Measurements from ENCODE around the gene ANKMY1.

The ANKMY1 gene, protein sequence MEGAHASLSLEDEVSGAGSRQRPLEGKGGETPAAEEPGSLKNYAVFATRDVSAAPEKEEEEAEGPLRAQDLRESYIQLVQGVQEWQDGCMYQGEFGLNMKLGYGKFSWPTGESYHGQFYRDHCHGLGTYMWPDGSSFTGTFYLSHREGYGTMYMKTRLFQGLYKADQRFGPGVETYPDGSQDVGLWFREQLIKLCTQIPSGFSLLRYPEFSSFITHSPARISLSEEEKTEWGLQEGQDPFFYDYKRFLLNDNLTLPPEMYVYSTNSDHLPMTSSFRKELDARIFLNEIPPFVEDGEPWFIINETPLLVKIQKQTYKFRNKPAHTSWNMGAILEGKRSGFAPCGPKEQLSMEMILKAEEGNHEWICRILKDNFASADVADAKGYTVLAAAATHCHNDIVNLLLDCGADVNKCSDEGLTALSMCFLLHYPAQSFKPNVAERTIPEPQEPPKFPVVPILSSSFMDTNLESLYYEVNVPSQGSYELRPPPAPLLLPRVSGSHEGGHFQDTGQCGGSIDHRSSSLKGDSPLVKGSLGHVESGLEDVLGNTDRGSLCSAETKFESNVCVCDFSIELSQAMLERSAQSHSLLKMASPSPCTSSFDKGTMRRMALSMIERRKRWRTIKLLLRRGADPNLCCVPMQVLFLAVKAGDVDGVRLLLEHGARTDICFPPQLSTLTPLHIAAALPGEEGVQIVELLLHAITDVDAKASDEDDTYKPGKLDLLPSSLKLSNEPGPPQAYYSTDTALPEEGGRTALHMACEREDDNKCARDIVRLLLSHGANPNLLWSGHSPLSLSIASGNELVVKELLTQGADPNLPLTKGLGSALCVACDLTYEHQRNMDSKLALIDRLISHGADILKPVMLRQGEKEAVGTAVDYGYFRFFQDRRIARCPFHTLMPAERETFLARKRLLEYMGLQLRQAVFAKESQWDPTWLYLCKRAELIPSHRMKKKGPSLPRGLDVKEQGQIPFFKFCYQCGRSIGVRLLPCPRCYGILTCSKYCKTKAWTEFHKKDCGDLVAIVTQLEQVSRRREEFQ

DNA sequence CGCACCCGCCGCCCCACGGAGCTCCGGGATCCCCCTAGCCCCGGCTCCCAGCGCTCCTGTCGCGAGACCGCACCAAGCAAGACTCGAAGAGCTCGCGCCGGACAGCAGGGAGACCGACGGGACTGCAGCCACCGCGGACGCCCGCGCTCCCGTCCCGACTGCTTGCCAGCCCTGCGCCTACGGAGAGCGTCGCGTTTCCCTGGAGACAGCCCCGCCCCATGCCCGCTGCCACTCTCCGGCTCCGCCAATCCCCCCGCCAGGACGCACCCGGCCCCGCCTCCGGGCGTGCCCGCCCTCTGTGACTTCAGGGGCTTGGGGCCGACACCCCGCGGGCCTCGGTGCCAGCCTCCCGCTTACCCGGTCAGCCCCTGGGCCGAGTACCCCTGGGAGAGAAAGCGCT, at the start of gene ANKMY1:
Gene ANKMY1, minus strand, starts transcription at position 181 of the 400 bp plus-strand sequence. CDS start 653 bp downstream, outside the sequence.
- peak; percentile 90 for DNase-seq

DNA sequence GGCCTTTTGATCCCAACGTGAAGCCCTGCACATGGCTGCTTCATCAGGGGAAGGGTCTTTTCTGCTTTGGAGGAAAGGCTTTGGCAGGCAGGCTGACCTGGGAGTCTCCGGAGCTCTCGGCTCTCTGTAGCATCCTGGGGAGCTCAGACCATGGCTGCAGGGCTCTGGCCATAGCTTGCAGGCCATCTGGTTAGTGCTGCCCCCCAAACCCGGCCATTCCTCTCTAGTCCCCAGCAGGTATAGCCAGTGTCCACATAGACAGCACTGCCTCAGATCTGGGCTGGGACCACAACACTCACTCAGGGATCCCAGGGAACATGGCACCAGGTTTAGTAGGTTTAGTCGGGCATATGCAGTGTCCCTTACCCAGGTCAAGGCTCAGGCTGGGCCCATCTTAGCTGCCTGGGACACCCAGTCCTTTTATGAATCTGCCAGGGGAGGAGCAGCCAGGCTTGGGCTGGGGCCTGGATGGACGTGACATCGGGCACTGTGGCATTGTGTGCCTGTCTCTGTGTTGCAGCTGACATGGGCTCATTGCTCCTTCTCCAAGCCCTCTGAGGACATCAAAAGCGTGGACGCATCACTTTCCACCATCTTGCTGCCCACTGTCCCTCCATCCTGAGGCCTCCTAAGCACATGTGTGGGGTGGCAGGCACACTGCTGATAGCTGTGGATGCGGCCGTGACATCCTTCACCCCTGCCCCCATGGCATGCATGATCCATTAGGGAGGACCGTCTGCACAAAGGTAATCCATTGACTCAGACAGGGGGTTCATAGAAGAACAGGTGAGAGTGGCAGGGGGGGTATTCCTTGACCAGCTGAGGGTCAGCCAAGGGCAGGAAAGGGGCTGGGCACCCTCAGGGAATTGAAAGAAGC, 48.3 kb upstream of the ANKMY1 start:
- DNase-seq, result no peak

DNA sequence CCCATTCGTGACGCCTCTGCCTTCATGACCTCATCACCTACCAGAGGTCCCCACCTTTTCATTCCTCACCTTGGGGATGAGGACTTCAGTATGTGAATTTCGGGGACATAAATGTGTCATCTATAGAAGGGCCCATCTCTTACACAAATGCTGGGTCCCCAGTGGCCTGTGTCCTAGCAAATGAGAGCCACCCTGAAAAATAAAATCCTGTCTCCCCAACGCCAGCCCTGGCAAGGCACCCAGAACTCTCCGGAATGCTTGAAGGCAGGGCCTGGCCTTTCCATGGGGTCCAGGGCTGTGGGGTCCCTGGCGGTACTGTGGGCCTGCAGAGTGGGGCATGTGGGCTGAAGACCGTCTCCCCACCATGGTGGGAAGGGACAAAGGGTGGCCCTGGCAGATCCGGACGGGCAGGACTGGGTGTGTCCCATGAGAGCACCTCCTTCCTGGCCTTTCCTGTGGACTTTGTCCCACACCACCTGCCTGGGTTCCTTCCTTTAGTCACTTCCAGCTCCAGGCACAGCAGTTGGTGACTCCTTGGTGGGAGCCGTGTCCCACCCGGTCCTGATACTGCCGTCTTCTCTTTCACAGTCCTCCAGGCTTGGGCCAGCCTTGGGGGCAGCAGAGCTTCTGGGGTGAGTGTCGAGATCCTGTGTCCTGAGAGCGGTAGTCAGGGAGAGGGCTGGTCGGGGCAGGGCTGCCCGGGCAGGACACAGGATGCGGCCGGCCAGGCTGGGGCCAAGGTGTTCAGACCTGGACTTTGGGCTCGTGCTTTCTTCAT, 47.3 kb upstream of the ANKMY1 start:
- no peak for DNase-seq

DNA sequence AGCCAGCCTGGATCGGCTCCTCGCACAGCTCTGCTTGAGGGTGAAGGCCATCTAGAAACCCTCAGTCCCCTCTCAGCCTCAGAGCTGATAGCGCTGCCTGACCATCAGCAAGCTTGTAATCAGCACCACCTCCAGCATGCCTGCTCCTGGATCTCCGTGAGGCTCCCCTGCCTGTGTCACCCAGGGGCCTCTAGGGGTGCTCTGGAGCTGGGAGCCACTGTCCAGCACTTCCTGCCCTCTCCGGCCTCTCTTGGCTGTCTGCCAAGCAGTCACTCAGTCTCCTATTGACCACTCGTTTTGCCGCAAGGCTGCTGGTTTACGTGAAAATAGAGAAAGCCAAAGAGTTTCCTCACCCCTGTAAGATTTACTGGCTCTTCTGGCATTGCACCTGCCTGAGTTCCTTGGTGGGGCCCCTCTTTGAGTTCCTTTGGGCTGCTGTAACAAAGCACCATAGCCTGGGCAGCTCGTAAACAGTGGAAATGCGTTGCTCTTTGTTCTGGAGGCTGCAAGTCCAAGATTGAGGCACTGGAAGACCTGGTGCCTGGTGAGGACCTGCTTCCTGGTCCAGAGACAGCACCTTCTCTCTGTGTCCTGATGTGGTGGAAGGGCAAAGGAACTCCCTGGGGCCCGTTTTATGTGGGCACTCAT, 46.6 kb upstream of the ANKMY1 start:
- DNase-seq, result peak; percentile 54

DNA sequence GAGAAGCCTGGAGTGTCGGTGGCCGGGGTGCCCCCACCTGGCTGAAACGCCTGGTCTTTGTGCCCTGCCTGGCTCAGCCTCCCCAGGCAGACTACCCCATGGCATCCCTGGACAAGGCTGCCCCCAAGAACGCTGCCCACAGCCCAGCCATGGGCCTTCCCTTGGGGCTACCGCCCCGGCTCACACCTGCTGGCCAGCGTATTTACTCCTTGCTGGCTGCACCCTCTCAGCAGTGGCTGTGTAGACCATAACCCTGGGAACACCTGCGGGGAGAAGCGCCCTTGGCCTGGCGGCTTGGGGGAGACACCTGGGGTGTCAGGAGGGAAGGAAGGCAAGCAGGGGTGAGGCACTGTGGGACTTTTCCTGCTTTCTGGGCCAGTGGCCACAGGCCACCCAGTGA, 46.1 kb upstream of the ANKMY1 start:
- no peak for DNase-seq

DNA sequence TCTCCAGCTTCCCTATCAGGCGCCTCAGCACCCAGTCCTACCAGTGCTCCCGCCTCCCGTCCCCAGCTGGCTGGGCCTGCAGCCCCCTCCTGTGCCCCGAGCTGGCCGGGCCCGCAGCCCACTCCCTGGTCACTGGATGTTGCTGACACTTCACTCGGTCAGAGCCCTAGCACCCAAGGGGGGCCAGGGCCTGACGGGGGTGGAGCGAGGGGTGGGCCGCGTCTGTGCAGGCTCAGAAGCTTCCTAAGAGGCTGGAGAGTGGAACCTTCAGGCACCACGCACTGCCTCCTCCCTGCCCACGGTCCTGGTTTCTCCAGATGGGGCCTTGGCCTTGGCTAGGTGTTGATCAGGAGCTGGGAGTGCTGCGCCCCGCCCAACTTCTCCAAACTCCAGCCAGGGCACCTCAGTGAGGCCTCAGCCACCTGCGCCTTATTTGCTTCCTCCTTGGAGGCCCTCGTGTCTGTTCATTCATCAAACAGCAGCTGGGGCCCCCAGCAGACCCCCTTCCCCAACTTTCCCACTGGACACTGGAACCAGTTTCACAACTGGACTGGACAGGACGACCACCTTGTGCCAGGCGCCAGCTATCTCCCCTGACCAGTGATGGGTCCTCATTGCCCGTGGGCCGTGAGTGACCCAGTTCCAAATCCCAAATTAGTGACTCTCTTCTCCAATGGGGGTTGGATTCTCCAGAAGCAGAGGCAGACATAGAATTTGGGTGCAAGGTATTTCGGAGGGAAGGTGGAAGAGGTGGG, 45.5 kb upstream of the ANKMY1 start:
- no peak for DNase-seq

DNA sequence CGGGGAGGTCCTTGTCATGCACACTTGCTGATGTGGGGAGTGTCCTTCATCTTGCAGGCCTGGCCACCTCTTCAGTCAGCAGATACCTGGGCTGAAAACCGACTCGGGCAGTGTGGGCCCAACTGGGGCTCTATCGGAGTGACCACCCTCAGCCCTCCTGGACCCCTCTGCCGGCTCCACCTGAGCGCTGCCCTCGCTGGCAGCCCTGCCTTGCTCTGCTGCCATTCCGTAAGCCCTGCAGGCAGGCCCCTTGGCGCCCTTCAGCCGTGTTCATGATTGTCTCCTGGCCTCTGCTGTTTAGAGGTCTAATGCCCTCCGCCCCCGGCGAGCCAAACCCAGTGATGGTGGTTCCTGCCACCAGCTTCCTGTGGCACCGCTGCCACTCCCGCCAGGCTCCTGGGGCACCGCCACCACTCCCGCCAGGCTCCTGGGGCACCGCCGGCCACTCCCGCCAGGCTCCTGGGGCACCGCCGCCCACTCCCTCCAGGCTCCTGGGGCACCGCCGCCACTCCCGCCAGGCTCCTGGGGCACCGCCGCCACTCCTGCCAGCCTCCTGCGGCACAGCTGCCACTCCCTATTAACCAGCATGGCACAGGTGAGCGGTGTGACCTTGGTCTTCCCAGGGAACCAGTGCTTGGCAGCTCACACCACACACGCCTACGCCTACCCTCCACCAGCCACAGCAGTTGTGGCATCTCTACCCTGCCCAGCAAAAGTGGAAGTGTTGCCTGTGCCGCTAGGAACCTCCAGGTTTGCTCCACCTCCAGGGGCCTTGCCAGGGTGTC, 44.7 kb upstream of the ANKMY1 start:
- DNase-seq, result no peak

DNA sequence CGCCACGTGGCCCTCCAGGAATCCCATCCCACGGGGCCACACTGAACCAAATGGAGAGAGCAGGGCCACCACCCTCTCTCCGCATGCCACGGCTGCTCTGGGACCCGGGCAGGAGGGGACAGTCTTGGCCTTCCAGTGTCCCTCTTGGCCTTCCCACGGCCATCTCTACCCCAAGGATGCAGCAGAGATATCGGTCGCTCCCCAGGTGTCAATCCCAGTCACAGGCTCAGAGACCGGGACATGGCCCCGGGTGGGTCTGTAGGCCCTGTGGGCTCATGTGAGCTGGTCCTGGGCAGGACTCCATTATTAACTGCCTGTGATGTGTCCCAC, 44.0 kb upstream of the ANKMY1 start:
- no peak for DNase-seq

DNA sequence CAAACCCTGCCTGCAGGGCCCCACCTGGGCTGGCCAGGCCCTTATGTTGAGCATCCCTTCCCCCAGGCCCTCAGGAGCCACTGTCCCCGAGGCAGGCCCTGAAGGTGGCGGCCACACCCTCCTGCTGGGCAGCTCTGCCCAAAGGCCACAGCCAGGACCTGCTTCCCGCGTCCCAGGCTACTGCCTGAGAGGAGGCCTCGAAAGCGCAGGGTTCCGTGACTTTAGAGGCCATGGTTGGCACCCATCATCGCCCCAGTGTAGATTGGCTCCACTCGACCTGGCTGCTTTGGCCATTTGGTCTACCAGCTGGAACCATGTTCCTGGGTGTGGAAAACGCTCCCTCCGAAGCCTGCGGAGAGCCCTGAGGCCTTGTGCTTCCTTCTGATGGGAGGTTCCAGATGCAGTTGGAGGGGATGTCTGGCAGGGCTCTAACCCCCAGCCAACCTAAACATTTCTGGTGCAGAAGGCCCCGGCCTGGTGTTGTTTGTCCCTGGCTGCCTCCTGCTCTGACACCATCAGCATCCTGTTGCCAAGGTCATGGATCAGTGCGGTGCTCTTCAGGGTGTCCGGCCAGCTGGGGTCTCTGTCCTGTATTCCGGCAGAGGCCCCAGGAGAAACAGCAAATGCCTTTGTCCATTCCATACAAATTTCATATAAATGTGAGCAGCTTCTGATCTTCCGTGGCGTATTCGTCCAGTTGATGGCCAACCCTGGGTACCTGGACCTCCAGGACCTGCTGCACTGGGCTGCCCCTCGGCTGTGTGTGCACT, 43.5 kb upstream of the ANKMY1 start:
- DNase-seq, result no peak

DNA sequence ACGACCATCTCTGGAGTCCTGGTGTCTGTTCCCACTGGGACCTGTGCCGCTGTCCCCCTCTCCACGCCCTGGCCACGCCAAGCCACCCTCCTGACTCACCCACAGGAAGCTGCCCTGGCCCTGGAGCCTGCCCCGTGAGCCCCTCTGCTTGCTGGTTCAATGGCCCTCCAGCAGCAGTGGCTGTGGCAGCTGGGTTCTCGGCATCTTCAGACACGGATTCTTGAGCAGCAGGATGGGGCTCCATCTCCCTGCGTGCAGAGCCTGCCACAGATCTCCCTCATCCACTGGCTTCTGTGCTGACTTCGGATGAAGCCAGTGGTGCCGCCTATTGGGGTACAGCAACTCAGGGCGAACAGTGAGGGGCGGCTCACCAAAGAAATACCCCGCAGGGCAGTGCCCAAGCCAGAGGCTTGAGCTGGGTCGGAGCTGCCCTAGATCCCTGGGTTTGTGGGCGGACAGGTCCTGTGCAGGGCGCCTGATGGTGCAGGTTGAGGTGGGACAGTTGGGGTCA, 42.7 kb upstream of the ANKMY1 start:
- DNase-seq, result no peak

DNA sequence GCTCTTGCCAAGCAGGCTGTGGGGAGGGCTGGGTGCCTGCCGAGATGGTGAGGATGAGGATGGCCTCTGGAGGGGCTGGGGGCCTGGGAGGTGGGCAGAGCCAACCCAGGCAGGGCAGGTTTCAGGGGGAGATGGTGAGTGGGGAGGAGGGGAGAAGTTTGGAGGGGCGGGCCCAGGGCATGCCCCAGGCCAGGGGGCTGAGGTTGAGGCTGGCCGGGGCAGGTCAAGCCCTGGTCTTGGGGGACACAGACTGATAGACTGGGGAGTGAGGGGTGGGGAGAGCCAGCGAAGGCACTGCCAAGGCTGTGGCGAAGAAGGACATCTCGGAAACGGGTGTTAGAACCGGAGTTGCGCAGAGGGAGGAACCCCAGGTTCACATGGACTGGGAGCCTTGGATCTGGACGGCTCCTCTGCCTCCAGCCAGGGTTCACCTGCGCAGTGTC, 41.4 kb upstream of the ANKMY1 start:
- no peak for DNase-seq

DNA sequence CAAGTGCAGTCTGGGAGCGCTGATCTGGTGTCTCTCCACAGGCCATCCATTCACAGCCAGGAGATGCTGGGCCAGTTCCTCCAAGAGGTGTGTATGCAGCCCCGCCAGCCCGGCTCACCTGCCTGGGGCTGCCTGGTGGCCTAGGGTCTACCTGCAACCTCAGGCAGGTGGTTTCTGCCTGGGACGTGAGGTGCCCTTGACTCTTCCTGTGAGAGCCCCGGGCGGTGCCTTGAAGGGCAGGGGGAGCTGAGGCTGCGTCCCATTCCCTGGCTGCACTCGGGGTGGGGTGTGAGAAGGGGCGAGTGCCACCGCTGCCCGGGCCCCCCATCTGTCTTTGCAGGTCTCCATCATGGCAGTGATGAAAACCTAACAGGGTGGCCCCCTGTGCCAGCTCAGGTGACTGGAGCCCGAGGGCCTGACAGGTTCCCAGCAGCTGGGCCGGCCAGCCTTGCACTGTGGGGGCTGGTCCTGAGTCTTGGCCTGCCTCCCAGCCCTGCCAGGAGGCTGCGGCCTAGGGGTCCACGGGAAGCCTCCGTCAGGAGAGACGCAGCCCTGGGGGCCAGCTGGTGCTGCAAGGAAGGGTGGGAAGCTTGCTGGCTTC, 40.6 kb upstream of the ANKMY1 start:
- DNase-seq, result no peak

DNA sequence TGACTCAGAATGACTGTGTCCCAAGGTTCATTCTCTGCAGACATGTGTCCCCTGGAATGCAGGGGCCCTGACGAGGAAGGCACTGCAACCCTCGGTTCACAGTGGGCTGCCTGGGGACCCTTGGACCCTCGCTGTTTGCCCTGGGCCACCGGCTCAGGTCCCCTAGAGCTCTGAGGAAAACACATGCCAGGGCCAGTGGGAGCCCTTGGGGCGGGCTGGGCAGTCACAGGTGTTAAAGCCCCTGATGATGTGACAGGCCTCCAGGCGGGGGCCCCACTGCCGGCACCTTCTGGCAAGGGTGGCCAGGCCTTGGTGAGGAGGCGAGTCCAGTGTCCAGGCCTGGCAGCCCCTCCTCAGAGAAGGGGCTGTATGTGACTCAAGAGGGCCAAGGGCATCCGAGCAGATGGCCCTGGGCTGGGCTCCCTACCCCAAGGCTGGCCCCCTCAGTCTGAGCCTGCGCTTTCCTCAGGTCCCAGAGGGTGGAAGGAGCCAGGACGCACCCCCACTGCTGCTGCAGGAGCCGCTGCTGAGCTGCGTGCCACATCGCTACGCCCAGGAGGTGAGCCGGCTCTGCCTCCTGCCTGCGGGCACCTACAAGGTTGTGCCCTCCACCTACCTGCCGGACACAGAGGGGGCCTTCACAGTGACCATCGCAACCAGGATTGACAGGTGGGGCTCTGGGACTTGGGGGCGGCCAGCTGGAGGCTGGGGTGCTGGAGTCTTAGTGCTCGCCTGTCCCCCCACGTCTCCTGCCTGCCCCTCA, 39.8 kb upstream of the ANKMY1 start:
- DNase-seq, result no peak

DNA sequence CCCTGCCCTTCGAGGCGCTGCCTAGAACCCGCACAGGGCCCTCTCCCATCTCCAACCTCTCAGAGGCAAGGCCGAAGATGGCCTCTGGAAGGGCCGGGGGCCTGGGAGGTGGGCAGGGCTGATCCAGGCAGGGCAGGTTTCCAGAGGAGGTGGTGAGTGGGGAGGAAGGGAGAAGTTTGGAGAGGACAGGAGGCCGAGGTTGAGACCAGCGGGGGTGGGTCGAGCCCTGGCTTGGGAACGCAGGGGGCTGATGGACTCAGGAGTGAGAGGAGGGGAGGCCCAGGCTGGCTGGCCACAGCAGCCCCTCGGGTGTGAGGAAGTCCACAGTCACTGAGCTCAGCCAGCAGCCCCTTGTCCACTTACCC, 39.2 kb upstream of the ANKMY1 start:
- no peak for DNase-seq

DNA sequence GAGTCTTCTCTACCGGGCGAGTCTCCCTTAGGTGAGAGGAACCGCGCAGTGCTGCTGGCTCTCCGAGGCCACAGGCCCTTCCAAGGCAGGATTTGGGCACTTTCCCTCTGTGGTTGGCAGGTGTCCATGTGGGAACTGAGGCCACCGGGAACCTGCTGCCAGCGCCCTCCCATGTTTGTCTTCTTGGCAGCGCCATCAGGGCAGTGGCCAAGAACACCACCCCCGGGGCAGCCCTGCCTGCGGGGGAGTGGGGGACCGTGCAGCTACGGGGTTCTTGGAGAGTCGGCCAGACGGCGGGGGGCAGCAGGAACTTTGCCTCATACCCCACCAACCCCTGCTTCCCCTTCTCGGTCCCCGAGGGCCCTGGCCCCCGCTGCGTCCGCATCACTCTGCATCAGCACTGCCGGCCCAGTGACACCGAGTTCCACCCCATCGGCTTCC, 38.7 kb upstream of the ANKMY1 start:
- no peak for DNase-seq

DNA sequence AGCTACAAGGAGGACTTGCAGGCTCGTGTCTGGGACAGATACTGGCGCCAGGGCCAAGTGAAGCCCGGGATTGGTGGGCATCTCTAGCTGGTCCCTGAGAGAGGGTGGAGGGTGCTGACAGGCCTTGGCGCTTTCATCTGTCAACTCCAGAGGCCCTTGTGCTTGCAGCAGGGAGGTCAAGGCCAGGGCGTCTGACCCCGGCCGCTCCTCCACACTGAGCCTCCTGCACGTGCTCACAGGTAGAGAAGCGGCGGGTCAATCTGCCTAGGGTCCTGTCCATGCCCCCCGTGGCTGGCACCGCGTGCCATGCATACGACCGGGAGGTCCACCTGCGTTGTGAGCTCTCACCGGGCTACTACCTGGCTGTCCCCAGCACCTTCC, 38.3 kb upstream of the ANKMY1 start:
- DNase-seq, result no peak

DNA sequence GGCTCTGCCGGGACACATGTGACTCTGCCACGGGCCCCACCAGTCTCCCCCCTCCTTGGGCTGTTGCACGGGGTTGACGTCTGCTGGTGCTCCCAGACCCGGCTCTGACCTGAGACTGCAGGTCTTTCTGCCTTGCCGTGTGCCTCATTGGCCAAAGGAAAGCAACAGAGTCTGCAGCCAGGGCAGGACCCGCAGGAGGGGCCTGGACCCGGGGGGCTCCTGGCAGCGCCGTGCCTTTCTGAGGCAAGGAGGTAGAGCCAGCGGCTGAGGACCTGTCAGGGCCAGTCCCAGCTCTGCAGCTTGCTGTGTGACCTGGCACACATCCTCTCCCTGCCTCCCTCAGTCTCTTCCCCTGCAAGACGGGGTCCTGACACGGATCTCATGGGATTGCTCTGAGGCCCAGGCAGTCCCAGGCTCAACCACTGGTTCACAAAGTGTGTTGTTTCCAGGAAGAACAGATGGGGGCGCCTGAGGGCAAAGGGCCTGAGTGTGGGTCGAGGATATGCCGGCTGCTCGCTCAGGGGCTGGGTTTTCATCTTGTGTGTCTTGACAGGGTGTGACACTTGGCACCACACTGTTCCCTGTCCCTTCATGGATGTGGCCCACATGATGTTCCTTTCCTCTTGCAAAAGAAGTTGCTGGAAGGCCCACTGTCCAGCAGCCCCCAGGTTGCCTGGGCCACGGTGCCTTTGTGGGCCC, 37.7 kb upstream of the ANKMY1 start:
- peak; percentile 78 for DNase-seq
